AG04449 (cell line): ENCODE results near the gene RNF10.
"Not testable (repeated sequence)": the region's sequence is repeated elsewhere in the genome, so short reads cannot be mapped to it uniquely, and the experiment has no call there.

Source experiments
- CTCF ChIA-PET: fragments of 350-600 bp; formaldehyde crosslinking; extraction: SDS; loops from one replicate; lab custom pipeline; 2021; ENCODE audit warnings: antibody characterized with exemption; lab: Yijun Ruan, JAX
- POLR2A ChIA-PET: fragments of 400-600, 350-600 bp; formaldehyde crosslinking; extraction: SDS; loops from one replicate; lab custom pipeline; 2020; ENCODE audit warnings: antibody characterized with exemption, inconsistent platforms; lab: Yijun Ruan, JAX
- DNase-seq: peaks from one replicate; pipeline ENCODE4 v3.0.0-alpha.2; 2010; ENCODE audit warnings: low read depth, low spot score
- H3K4me3 ChIP-seq: 2 replicates; pipeline ENCODE4 v1.5.1; 2011; ENCODE audit warnings: low read depth, mild to moderate bottlenecking, control low read depth, low read length
- CTCF ChIP-seq: IDR thresholded peaks from one replicate; pipeline ENCODE4 v1.5.1; 2011; ENCODE audit warnings: mild to moderate bottlenecking, moderate library complexity, low read length, control low read depth, inconsistent platforms; ENCODE audit not compliant: insufficient read depth; ENCODE audit errors: missing control alignments

Gene RNF10

DNA sequence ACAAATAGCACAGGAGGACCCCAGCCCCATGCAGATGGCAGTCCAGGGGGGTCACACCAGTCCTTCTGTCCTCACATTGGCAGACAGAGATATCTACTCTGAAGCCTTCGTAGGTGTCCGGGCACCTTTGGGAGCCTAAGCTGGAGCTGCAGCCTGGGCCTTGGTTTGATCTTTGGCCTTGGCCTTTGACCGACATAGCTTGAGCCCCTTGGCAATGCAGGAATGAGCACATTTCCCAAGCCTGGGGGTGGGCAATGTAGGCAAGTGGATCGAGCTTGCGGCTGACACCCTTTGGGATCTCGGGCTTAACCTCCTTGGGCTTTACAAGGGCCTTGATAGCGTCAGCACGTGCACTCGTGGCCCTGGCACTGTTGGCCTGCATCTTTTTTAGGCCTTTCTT is 11.6 kb upstream of the RNF10 start:
- no peak for TF ChIP-seq CTCF
- no peak overlapping the region for H3K4me3 ChIP-seq
- DNase-seq: no peak
- ChIA-PET POLR2A (no interaction called here), CTCF (no interaction called here)

GRCh38 chr12:120528861-120529525 is 5.2 kb upstream of the RNF10 start, which contains the start of gene COQ5:
COQ5 (minus strand) TSS chr12:120529158; CDS start chr12:120529141, 17 bp downstream.
- ChIA-PET CTCF (interaction anchor here (1.0 kb wide), 1 partner anchor 9 kb away, joined by 5 read pairs; no protein-coding TSS in a partner anchor), POLR2A (interaction anchor here (0.6 to 1.0 kb wide), 2 partner anchors 11 to 33 kb away, joined by 3 to 5 read pairs; partner anchors contain the start of gene DYNLL1)
- no peak for DNase-seq
- peak within 1 kb of the TSS; percentile 92 for H3K4me3 ChIP-seq
- no peak for TF ChIP-seq CTCF

GRCh38 chr12:120529641-120530417 is 4.3 kb upstream of the RNF10 start:
- CTCF ChIA-PET: interaction anchor here (1.0 kb wide), 1 partner anchor 9 kb away, joined by 5 read pairs; no protein-coding TSS in a partner anchor
- peak; percentile 15 for TF ChIP-seq CTCF
- POLR2A ChIA-PET: no interaction called here
- peak overlapping the region; percentile 92 for H3K4me3 ChIP-seq
- no peak for DNase-seq

GRCh38 chr12:120530418-120530761 is 3.8 kb upstream of the RNF10 start:
- DNase-seq, H3K4me3 ChIP-seq, POLR2A ChIA-PET: not testable (repeated sequence)
- CTCF ChIA-PET: interaction anchor here (0.9 kb wide), 1 partner anchor 228 kb away, joined by 3 read pairs; the partner anchor contains the start of gene SIRT4

DNA sequence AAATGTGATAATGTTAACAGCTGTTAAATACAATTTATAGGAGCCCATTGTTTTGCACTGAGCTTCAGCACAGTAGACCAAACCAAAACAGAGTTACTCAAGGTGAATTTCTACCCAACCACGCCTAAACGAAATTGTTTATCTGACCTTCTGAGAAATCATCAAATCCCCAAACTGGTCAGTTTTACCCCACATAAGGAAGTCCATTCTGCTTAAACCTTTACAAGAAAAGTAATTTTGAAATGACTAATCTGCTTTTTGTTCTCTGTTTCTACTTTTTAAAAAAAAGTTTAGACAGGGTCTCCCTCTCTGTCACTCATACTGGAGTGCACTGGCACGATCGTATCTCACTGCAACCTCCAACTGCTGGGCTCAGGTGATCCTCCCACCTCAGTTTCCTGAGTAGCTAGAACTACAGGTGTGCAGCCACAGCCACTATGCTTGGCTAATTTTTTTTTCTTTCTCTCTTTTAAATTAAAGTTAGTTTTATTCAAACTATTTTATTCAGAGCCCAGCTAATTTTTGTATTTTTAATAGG is 1.4 kb upstream of the RNF10 start:
- TF ChIP-seq CTCF: no peak
- CTCF ChIA-PET: interaction anchor here (1.0 to 1.2 kb wide), 2 partner anchors 62 to 66 kb away, joined by 4 to 5 read pairs; no protein-coding TSS in a partner anchor
- DNase-seq: no peak
- POLR2A ChIA-PET: no interaction called here
- H3K4me3 ChIP-seq: no peak overlapping the region

GRCh38 chr12:120534703-120535655 is 823 bp downstream of the RNF10 start:
- ChIA-PET POLR2A (interaction anchor here (1.1 kb wide), 1 partner anchor 15 kb away, joined by 4 read pairs; no protein-coding TSS in a partner anchor), CTCF (interaction anchor here (1.1 to 1.7 kb wide), 2 partner anchors 19 to 105 kb away, joined by 3 read pairs; no protein-coding TSS in a partner anchor)
- TF ChIP-seq CTCF: no peak
- H3K4me3 ChIP-seq: peak overlapping the region; percentile 94
- no peak for DNase-seq
